ENCODE data around the gene C6orf47. TPM values are rescaled to one million over a fixed set of nuclear protein-coding genes. Genes with fewer than 3 reads are reported as not detected.

The C6orf47 gene
- total and polyA plus RNA-seq, 2 donors (not counting 3 experiments of a cell fraction or from before 2014, with no cell fraction given) = 5.8 to 12.8 TPM

DNA sequence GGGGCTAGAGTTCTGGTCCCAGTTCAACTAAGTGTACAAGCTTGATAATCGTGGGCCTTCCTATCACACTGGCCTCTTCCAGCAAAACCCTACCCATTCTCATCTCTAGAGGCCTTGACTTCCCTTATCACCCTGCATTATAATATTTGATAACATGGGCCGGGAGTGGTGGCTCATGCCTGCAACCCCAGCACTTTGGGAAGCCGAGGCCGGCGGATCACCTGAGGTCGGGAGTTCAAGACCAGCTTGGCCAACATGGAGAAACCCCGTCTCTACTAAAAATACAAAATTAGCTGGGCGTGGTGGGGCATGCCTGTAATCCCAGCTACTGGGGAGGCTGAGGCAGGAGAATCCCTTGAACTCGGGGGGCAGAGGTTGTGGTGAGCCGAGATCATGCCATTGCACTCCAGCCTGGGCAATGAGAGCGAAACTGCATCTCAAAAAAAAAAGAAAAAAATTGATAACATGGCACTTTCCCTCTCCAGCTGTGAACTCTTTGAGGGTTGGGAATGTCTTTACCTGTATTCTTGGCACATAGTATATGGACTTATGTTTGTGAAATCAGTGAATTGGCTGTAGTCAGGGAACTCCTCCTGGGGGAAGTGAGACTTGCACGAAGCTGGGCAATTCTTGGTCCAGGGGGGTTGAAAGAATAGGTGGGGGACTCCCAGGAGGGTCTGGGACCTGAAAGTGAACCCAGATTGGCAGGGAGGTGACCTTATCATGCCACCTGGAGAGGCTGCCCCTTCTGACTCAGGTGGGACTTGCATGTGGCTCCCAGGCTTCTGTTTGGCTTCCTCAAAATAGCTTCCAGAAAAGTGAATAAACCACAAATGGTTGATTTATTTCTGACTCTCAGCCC is 915 bp upstream of the C6orf47 start:
- Histone ChIP-seq H3K9me3 (replicated peaks; ENCODE audit: control insufficient read depth, insufficient read depth, low read length) (no peaks in the 10 kb centered on the region), H3K4me3 (replicated peaks in 1 of 3; ENCODE audit: insufficient read depth in 1 of 3, low read depth in 1 of 3, low read length in 3 of 3) (peak overlapping the region in 1 of 3 experiments; percentile 33), H3K9ac (replicated peaks; ENCODE audit: extremely low read depth, insufficient read depth, low read length) (peak overlapping the region; percentile 82), H2AFZ (ENCODE audit: low read depth, low read length) (no peak overlapping the region), H3K4me1 (ENCODE audit: control insufficient read depth, extremely low read depth, insufficient read depth, low read length) (peaks cover 45% of the 10 kb centered on the region), H3K4me2 (ENCODE audit: insufficient read depth, low read length) (peak overlapping the region; percentile 67), H3K79me2 (ENCODE audit: control insufficient read depth, insufficient read depth, low read length) (peaks cover 34% of the 10 kb centered on the region), H3K27me3 (ENCODE audit: control insufficient read depth in 2 of 2, insufficient read depth in 2 of 2, low read length in 2 of 2) (no peaks in the 10 kb centered on the region), H4K20me1 (replicated peaks; ENCODE audit: control insufficient read depth, extremely low read depth, insufficient read depth, low read length) (no peaks in the 10 kb centered on the region), H3K9me1 (replicated peaks; ENCODE audit: control insufficient read depth, extremely low read depth, insufficient read depth, low read length) (no peaks in the 10 kb centered on the region), H3K36me3 (ENCODE audit: control insufficient read depth in 2 of 2, extremely low read depth in 1 of 2, insufficient read depth in 2 of 2, low read length in 2 of 2) (peaks cover 2 to 3% of the 10 kb centered on the region in 2 experiments), H3K27ac (ENCODE audit: insufficient read depth, low read depth, low read length) (no peak overlapping the region)
- intact Hi-C loops (cut with micrococcal nuclease) = loop anchor here (2.0 to 10.0 kb wide), 3 partner anchors 77 to 533 kb away; partner anchors contain the start of genes GPSM3 and PBX2
- FAIRE-seq (no peak), DNase-seq (ENCODE audit: low read depth, low spot score) (no peak)
- no TSS peak for BruUV-seq (replicated peaks)
- dilution Hi-C loops (cut with MboI; ENCODE audit: extremely low pct_ligation_motif_present, low sequenced_read_pairs) = no loop called here
- ChIA-PET POLR2A (interaction anchor here (1.0 to 2.1 kb wide), 3 partner anchors 10 to 166 kb away, joined by 3 to 13 read pairs (median 4); partner anchors contain the start of genes BAG6, HSPA1B and PRRC2A), CTCF (interaction anchor here (1.0 to 5.7 kb wide), 3 partner anchors 9 to 113 kb away, joined by 3 to 38 read pairs (median 3); partner anchors contain the start of gene BAG6)
- TF ChIP-seq GATA2 (IDR thresholded peaks at IDR 0.05; ENCODE audit: insufficient read depth, insufficient read length, low read depth, low read length) (no peak), POLR2A (IDR thresholded peaks at IDR 0.05; ENCODE audit: low read depth, low read length) (no peak), MYC (IDR thresholded peaks at IDR 0.05; ENCODE audit: low read depth, low read length) (no peak), EZH2 (IDR thresholded peaks at IDR 0.05; ENCODE audit: borderline replicate concordance, low read depth, low read length, severe bottlenecking) (no peak), JUN (IDR thresholded peaks at IDR 0.05; ENCODE audit: borderline replicate concordance, insufficient read depth, insufficient read length, low read depth) (no peak)
- TF ChIP-seq, protein P1, sequence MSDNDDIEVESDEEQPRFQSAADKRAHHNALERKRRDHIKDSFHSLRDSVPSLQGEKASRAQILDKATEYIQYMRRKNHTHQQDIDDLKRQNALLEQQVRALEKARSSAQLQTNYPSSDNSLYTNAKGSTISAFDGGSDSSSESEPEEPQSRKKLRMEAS (IDR thresholded peaks at IDR 0.05; ENCODE audit: insufficient read depth, insufficient read length) = no peak

All from endothelial cell of umbilical vein (primary cell).